GM18861 (cell line): ENCODE data around the gene NAT9.

ENCODE experiments used
- ATAC-seq: cut with Tn5 transposase; IDR thresholded peaks from one replicate; pipeline ENCODE4 v1.9.1; 2021; ENCODE audit not compliant: unreplicated experiment

Gene NAT9

DNA sequence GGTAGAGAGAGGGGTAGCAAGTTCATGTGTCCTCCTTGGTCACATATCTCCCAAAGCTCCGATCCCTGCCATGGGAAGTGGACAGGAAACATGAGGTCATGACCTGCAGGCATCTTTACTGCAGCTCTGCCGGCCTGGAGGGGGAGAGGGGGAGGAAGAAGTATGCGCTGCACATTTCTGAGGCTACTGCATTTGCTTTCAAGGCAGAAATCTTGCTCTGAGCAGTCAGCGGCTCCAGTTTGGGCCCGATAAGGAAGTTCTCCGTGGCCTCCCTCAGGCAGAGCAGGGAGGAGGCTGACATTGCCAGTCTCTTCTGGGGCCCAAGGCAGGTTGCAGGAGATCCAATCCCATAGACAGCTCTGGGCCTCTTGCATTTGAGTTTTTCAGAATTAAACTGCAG, 29.2 kb downstream of the NAT9 start:
- no peak for ATAC-seq

DNA sequence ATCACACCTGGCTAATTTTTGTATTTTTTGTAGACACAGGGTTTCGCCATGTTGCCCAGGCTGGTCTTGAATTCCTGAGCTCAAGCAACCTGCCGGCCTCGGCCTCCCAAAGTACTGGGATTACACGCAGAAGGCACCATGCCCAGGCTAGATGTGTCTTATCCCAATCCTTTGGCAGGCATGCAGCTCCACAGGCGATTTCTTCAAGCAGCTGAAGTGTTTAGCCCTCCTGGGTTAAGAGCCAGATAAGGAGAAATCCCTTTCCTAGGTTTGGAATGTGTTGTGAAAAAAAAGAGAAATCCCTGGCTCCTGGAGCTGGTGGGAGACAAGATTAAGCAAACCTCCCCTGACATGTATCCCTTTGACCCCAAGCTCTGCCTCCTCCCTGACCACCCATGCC, 29.8 kb downstream of the NAT9 start:
- ATAC-seq: no peak

DNA sequence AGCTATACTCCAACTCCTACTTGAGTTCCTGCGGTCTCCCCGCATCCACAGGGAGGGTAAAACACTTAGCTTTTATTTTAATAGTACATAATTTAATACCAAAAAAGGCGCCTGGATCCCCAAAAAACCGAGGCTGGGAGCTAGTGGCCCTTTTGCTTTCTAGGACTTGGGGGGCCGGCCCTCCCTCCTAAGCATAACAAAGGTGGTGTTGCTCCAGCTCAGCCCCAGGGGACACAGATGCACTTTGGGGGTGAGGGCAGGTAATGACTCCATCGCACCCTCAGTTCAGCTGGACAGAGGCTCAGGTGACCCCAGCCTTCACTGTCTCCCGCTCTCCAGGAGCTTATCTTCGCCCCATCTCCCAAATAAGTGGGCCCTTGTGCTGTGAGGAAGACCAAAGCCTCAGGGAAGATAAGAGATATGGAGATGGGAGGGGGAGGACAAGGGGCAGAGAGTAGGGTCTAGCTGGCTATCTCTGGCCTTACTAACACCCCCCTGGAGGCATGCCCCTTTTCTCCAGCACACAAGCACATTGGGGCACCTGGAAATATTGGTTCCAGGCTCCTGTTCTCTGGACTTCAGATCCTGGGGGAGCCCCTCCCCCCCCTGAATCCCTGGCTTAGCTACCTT, 30.5 kb downstream of the NAT9 start:
- ATAC-seq: no peak

DNA sequence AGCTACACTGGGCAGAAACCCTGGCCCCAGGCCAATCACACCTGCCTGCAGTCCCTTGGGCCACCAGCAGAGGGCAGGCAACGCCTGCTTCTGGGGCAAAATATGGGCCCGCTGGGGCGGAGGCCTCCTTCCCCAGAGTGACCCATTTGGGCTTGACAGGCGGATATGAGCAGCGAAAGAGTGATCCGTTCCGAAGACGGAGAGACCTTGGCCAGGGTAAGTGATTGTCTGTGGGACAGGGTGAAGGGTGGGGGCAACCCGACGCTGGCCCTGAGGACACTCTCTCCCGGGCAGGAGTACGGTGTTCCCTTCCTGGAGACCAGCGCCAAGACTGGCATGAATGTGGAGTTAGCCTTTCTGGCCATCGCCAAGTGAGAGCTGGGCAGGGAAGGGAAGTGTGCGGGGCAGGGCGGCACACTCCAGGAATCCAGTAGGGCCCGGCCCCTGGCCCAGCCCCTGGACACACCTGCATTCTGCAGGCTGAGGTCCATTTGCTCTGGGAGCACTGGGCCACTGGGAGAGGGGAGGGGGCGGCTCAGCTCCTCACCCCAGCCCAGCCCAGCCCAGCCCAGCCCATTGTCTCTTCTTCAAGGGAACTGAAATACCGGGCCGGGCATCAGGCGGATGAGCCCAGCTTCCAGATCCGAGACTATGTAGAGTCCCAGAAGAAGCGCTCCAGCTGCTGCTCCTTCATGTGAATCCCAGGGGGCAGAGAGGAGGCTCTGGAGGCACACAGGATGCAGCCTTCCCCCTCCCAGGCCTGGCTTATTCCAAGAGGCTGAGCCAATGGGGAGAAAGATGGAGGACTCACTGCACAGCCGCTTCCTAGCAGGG, 31.2 kb downstream of the NAT9 start:
- ATAC-seq: no peak

DNA sequence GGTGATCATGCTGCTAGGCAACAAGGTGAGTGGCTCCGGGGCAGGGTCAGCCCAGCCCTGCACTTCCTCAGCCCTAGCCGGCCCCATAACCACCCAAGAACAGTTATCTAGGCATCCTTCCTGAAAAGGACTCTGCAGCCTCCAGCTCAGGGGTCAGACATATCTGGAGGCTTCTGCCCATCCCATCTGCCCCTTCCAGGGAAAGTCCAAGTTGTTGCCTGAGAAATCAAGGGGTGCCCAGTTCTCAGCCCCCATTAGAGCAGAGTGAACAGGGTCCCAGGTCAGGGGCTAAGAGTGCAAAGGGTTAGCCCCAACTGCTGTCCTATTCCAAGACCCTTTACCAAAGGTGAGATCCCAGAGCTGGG, 31.8 kb downstream of the NAT9 start:
- ATAC-seq: no peak

DNA sequence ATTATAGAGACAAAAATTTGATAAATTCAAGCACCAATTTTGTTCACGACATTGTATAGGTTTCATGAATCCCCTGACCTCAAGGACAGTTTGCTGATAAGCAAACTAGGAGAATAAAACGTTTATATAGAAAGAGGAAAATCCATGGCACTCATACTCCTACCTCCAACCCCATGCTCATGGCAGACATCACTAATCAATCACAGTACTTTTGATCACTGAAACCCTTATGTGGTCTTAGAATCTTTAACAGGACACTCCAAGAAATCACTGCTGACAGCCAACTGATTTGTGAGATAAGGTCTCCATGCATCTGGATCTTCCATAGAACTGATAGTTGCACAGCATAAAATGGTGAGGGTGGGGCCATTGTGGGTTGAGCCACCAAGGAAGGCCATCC, 32.4 kb downstream of the NAT9 start:
- ATAC-seq: no peak

DNA sequence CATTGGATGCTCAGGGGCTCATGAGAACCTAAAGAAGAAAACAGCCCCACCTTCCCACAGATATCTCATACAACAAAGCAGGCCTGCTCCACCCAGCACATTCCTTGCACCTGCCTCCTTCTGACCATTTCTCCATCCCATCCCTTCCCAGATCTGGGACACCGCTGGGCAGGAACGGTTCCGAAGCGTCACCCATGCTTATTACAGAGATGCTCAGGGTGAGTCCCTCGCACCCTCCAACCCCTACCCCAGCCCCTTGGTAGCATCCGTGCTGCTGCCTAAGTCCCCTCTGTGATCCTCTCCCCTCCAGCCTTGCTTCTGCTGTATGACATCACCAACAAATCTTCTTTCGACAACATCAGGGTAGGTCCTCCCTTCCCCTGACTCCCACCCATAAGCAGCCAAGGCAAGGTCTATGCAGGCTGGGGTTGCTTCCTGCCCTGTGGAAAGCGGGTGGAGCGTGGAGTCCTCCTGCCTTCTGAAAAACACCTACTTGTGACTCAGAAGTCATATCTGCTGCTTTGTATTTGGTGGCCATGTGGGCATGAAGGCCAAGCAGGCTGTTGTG, 33.1 kb downstream of the NAT9 start:
- no peak for ATAC-seq

DNA sequence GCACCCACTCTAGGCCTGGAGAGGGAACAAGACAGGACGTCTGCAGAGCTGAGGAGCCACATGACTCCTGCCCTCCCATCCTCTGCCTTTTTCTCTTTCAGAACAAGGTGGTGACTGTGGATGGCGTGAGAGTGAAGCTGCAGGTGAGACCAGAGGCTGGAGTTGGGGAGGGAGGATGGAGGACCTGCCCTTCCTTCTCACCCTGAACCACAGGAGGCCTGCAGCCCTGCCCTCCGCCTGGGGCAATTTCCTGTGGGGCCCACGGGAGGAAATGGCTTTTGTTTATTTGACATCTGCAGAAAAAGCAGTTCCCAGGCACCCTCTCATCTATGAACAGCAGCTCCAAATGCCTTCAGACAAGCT, 34.0 kb downstream of the NAT9 start:
- no peak for ATAC-seq

DNA sequence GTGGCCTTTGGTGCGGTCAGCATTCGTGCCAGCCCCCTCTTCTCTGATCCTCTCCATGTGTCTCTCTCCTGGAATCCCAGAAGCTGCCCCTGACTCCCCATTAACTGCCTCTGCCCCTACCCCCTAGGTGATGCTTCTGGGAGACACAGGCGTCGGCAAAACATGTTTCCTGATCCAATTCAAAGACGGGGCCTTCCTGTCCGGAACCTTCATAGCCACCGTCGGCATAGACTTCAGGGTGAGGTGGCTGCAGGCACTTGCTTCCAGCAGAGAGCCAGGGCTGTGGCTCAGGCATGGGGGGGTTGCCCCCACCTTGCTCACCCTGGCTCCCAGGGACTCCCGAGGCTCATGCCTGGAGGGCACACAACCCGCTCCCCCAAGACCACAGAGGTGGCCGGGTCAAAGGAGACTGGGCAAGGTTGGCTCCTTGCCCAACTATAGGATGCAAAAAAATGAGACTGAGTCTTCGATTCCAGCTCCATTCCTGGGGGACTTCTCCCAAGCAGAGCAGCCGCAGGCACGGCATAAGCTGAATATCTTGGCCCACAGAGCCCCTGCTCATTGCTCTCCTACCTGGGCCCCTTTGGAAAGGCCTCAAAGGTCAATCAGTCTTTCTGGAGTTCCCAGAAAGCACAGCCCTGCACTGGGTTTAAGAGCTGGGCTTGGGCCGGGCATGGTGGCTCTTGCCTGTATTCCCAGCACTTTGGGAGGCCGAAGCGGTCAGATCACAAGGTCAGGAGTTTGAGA, 35.3 kb downstream of the NAT9 start:
- ATAC-seq: no peak

DNA sequence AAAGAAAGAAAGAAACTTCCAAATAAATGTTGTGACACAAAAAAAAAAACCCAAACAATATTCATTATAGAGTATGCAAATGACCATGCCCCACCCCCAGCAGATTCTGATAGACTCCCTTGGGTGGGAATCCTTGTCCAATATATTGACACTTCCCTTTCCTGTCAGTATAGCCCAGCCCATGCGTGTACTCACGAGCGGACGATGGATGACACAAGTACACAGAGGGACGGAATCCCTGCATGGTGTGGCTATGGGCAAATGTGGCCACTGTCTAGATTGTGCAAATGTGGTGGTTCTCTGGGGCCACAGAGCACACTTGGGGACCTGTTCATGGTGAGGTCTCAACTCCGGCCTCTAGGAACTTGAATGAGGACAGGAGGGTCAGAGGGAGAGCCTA, 36.0 kb downstream of the NAT9 start:
- ATAC-seq: no peak

DNA sequence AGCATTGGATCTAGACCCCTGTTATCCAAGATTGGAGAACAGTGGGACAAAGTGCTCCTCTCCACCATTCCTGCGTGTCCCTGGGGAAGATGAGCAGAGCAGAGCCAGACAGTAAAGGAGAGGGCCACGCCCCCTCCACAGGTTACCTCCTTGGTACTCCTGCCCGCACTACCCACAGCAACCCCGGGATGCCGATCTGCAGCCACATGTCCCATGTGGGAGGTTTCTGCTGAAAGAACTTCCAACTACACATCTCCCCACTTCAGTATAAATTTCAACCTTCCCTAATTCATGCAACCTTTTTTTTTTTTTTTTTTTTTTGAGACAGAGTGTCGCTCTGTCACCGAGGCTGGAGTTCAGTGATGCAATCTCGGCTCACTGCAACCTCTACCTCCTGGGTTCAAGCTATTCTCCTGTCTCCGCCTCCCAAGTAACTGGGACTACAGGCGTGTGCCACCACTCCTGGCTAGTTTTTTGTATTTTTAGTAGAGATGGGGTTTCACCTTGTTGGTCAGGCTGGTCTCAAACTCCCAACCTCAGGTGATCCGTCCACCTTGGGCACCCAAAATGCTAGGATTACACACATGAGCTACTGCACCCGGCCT, 36.8 kb downstream of the NAT9 start:
- no peak for ATAC-seq

DNA sequence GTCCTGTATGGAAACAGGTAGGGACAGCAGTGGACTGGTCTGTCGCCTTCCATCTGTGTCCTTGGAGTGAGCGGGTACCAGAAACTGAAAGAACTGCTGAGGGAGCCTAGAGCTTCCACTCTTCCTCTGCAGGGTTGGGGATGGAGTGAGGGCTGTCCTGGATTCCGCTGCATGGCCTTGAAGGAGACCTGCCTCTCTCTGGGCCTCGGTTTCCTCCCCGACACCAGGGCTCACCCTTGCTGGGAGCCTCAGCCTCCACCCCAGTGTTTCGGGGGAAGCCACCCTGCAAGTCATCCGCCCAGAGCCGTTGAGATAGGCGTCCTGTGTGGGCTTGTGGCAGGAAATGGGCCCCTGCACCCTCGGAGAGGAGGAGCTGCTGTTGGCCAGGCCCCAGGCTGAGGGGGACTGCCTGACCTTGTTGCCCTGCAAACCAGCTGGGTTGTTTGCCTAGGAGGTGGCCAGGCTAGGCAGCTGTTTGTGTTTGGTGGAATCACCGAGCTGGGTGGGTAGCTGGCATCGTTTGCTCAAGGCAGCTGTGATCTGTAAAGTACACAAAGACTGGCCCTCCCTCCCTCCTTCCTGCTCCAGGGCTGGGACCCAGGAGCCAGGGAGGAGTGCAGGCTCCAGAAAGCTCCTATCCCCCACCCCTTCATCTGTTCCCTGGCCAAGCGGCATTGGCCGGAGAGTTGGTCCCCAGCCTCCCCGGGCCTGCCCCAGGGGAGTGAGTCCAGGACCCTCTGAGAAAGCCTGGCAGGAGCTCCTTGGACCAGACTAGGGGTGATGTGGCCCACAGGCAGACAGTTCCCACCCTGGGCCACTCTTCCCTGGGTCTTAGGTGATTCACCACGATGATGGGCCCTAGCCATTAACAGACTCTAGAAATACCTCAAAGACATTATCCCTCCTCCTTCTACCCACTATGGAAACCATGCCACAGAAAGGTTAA, 37.8 kb downstream of the NAT9 start:
- ATAC-seq: peak; percentile 45

DNA sequence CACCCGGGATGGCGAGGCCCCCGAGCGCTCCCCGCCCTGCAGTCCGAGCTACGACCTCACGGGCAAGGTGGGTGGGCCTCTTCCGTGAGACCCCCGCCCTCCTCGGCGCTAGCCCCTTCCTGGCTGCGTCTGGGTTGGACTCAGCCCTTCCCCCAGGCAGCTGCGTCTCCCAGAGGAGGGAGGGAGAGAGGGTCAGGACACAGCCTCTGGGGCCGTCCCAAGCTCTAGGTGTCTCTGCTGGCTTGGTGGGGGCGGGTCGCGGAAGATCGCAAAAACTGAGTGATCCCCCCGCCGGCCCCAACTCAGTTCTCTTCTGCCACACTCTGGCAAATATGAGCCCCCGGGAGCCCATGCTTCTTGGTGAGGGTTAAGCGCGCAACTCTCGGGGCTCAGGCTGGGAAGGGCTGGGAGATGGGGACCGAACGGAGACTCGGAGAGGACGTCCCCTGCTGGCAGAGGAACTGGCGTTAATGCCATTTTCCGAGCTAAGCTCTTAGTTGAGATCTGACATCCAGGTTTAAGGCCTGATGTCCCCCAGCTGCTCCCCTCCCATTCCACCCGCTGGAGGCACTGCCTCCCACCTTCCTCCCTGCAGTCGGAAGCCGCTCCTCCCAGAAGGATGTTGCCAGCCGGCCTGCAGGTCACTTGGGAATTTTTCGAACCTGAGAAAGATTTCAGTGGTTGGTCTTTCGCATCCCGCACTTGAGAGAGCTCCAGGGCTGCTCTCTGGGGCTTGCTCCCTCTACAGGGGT, 38.7 kb downstream of the NAT9 start:
- no peak for ATAC-seq

DNA sequence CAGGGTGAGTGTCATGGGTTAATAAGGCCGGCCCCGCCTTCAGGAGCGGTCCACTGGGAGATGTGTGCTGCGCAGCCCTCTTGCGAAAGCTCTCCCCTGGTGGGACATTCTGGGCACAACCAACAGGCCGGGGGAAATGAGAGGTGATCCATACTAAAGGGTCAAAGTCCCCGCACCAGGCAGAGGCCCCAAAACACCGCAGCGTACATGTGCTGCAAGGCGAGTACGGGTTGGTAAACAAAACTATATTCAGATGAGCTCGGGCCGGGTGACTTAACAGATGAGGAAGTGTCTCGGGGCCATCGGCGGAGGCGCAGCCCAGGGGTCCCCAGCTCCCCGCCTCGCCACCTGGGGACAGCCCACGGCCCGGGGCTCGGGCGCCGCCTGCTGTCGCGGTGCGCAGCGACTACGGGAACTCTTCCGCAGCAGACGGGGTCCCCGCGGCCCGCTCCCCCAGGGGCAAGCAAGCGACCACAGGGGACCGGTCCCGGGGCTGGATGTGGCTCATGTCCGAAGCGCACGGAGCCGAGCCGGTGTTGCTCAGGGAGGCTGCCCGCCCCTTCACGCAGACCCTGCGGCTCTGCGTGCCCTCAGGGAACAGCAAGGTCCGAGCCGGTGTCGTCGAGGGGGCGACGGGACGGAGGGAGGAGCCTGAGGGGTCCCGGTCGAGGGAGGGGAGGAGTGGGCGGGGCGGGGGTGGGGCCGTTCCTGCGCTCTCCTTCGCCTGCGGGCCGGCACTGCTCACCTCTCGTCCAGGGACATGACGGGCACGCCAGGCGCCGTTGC, 39.4 kb downstream of the NAT9 start, which contains the start of gene RAB37:
TSS of gene RAB37 (plus strand) at position 744 of the 786 bp plus-strand sequence. CDS start at position 761, 17 bp downstream.
- ATAC-seq: peak; percentile 36

DNA sequence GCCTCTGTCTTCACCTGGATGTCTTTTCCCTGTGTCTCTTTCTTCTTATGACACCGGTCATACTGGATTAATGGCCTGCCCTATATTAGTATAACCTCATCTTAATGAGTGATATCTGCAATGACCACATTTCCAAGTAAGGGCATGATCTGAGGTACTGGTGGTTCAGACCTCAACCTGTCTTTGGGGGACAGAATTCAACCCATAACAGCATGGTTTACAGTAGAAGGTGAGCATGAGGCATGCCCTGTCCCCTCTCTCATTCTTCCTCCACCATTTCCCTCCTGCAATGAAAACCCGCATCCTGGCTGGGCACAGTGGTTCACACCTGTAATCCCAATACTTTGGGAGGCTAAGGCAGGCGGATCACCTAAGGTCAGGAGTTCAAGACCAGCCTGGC, 41.9 kb downstream of the NAT9 start:
- ATAC-seq: no peak

DNA sequence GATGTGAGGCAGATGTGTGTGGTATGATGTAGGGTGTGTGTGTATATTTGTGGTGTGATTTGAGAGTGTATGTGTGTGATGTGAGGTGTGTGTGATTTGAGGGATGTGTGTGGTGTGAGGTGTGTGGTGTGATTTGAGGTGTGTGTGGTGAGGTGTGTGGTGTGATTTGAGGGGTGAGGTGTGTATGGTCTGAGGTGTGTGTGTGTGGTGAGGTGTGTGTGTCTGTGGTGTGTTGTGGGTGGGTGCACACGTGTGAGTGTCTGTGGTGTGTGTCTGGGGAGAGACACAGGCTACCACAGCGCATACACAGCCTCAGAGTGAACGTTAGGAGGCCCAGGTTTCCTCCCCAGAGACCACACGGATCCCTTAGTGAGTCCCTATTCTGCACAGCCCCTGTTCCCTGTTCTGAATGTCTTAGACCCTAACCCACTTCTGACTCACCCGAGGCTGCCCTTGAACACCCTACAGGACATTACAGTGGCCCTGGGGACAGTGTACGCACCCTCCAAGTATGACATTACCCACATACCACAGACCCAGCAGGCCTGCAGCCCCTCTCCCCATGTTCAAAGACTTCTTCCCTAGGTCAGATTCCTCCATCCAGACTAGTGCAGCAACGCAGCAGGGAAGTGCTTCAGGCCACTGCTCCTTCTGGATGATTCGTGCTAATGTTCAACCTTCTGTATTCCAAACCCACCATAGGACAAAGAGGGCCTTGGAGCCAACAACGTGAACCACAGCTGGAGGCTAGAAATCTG, 42.6 kb downstream of the NAT9 start:
- no peak for ATAC-seq

DNA sequence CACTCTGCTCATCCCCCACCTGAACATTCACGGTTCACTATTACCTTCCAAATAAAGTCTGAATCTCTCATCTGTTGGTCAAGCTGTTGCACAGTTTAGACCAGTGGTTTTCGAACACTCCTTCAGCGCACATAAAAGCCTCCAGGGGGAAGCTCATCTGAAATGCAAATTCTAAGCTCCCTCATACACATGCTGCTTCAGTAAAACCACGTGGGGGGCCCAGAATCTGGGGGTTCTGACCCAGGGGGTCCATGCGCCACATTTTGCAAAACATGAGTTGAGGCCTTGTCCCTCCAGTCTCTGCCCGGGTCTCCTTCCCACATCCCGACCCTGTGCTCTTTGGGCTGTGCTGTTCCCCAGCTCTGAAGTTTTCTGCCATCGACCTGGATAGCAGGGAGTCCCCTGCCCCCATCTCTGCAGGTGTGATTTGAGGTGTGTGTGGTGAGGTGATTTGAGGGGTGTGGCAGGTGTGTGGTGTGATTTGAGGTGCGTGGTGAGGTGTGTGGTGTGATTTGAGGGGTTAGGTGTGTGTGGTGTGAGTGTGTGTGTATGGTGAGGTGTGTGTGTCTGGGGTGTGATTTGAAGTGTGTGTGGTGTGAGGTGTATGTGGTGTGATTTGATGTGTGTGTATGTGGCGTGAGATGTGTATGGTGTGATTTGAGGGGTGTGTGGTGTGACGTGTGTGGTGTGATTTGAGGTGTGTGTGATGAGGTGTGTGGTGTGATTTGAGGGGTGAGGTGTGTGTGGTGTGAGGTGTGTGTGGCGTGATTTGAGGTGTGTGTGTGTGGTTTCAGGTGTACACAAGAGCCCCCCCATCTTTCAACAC, 43.9 kb downstream of the NAT9 start:
- ATAC-seq: no peak
